Activated CD8-positive, alpha-beta T cell treated with anti-CD3 and anti-CD28 coated beads, Interleukin-2, amount 10 ng/mL, durations not matched to agents 7 days and 5 days (primary cell): ENCODE results near the gene TEX53. TPM values are rescaled to one million over a fixed set of nuclear protein-coding genes. Genes with fewer than 3 reads are reported as not detected.
A peak's percentile ranks its signal among the peaks of the same experiment; 100 is the strongest.

Source experiments
- ATAC-seq: fragments of 150-1000 bp; cut with Tn5 transposase; one replicate; pipeline ENCODE4 v1.10.0; 2021; ENCODE audit warnings: moderate library complexity
- CTCF ChIA-PET: fragments of 350-600 bp; sonication (Branson Sonifier 250); formaldehyde crosslinking; loops from one replicate; lab custom pipeline; 2021; ENCODE audit warnings: antibody characterized with exemption; lab: Charles Lee
- POLR2A ChIA-PET: fragments of 350-600 bp; sonication (Branson Sonifier 250); formaldehyde crosslinking; loops from one replicate; lab custom pipeline; 2021; ENCODE audit warnings: antibody characterized with exemption; lab: Charles Lee
- DNase-seq: peaks from one replicate; pipeline ENCODE4 v3.0.0-alpha.2; 2020
- H3K27ac Mint-ChIP-seq: one replicate; pipeline ENCODE4 v1.8.0; 2021; ENCODE audit warnings: mild to moderate bottlenecking, mixed read lengths
- H3K27me3 Mint-ChIP-seq: one replicate; pipeline ENCODE4 v1.8.0; 2021; ENCODE audit warnings: low read depth, mixed read lengths
- H3K36me3 Mint-ChIP-seq: one replicate; pipeline ENCODE4 v1.8.0; 2021; ENCODE audit warnings: low read depth, mixed read lengths
- H3K4me1 Mint-ChIP-seq: one replicate; pipeline ENCODE4 v1.8.0; 2021; ENCODE audit warnings: low read depth, mixed read lengths
- H3K4me3 Mint-ChIP-seq: one replicate; pipeline ENCODE4 v1.8.0; 2021; ENCODE audit warnings: mild to moderate bottlenecking, mixed read lengths
- H3K9me3 Mint-ChIP-seq: one replicate; pipeline ENCODE4 v1.8.0; 2022; ENCODE audit warnings: mixed read lengths; ENCODE audit not compliant: insufficient read depth
- total RNA-seq, 2 experiments: library from RNA; stranded (reverse); gene quantifications; one replicate each; pipeline ENCODE4 v1.2.3, GENCODE V29; 2021

The TEX53 gene
- total RNA-seq, 2 experiments from 2014 or later = not detected

GRCh38 chr9:114641967-114642366, 15.6 kb downstream of the TEX53 start:
- ATAC-seq (no peak), DNase-seq (no peak)
- Mint-ChIP-seq H3K4me1 (peaks cover 4% of the 10 kb centered on the region), H3K27me3 (no peaks in the 10 kb centered on the region), H3K4me3 (no peak overlapping the region), H3K27ac (no peak overlapping the region), H3K36me3 (peaks cover 71% of the 10 kb centered on the region), H3K9me3 (no peaks in the 10 kb centered on the region)
- POLR2A ChIA-PET = no interaction called here
- CTCF ChIA-PET = interaction anchor here (2.4 to 4.9 kb wide), 2 partner anchors 11 to 50 kb away, joined by 10 to 33 read pairs; no protein-coding TSS in a partner anchor

GRCh38 chr9:114638404-114638803, 19.2 kb downstream of the TEX53 start:
- no peak overlapping the region for H3K27ac Mint-ChIP-seq
- ChIA-PET CTCF (interaction anchor here (1.0 to 4.9 kb wide), 4 partner anchors 10 to 233 kb away, joined by 3 to 33 read pairs (median 4); no protein-coding TSS in a partner anchor), POLR2A (no interaction called here)
- H3K9me3 Mint-ChIP-seq = no peaks in the 10 kb centered on the region
- peaks cover 59% of the 10 kb centered on the region for H3K36me3 Mint-ChIP-seq
- no peaks in the 10 kb centered on the region for H3K27me3 Mint-ChIP-seq
- DNase-seq (no peak), ATAC-seq (no peak)
- peaks cover 4% of the 10 kb centered on the region for H3K4me1 Mint-ChIP-seq
- H3K4me3 Mint-ChIP-seq = no peak overlapping the region

- Mint-ChIP-seq H3K9me3 (no peaks in the 10 kb centered on the region), H3K27me3 (no peaks in the 10 kb centered on the region), H3K4me3 (no peak overlapping the region), H3K4me1 (no peaks in the 10 kb centered on the region), H3K27ac (no peak overlapping the region), H3K36me3 (peaks cover 55% of the 10 kb centered on the region)
- no peak for DNase-seq
- ChIA-PET POLR2A (no interaction called here), CTCF (no interaction called here)
- no peak for ATAC-seq
Measured at GRCh38 chr9:114634387-114634786, 23.2 kb downstream of the TEX53 start.

- POLR2A ChIA-PET = interaction anchor here (0.7 kb wide), 1 partner anchor 10 kb away, joined by 3 read pairs; no protein-coding TSS in a partner anchor
- H3K9me3 Mint-ChIP-seq = no peaks in the 10 kb centered on the region
- ATAC-seq (no peak), DNase-seq (no peak)
- no peak overlapping the region for H3K4me3 Mint-ChIP-seq
- no peaks in the 10 kb centered on the region for H3K4me1 Mint-ChIP-seq
- peaks cover 54% of the 10 kb centered on the region for H3K36me3 Mint-ChIP-seq
- H3K27me3 Mint-ChIP-seq = no peaks in the 10 kb centered on the region
- CTCF ChIA-PET = no interaction called here
- no peak overlapping the region for H3K27ac Mint-ChIP-seq
Measured at GRCh38 chr9:114633438-114634089, 24.0 kb downstream of the TEX53 start.

GRCh38 chr9:114631166-114631565, 26.4 kb downstream of the TEX53 start:
- no peaks in the 10 kb centered on the region for H3K9me3 Mint-ChIP-seq
- ChIA-PET CTCF (no interaction called here), POLR2A (no interaction called here)
- ATAC-seq = no peak
- no peaks in the 10 kb centered on the region for H3K27me3 Mint-ChIP-seq
- no peaks in the 10 kb centered on the region for H3K4me1 Mint-ChIP-seq
- DNase-seq = no peak
- H3K36me3 Mint-ChIP-seq = peaks cover 57% of the 10 kb centered on the region
- no peak overlapping the region for H3K27ac Mint-ChIP-seq
- H3K4me3 Mint-ChIP-seq = no peak overlapping the region

GRCh38 chr9:114629563-114630090, 28.0 kb downstream of the TEX53 start:
- no peaks in the 10 kb centered on the region for H3K9me3 Mint-ChIP-seq
- no peaks in the 10 kb centered on the region for H3K27me3 Mint-ChIP-seq
- peaks cover 55% of the 10 kb centered on the region for H3K36me3 Mint-ChIP-seq
- CTCF ChIA-PET = interaction anchor here (0.6 to 3.3 kb wide), 4 partner anchors 24 to 224 kb away, joined by 3 to 15 read pairs (median 4); no protein-coding TSS in a partner anchor
- H3K4me1 Mint-ChIP-seq = no peaks in the 10 kb centered on the region
- ATAC-seq (no peak), DNase-seq (no peak)
- peak overlapping the region; percentile 43 for H3K27ac Mint-ChIP-seq
- H3K4me3 Mint-ChIP-seq = no peak overlapping the region
- POLR2A ChIA-PET = no interaction called here

- no peak for ATAC-seq
- Mint-ChIP-seq H3K9me3 (no peaks in the 10 kb centered on the region), H3K36me3 (peaks cover 53% of the 10 kb centered on the region), H3K27ac (no peak overlapping the region), H3K27me3 (no peaks in the 10 kb centered on the region), H3K4me1 (no peaks in the 10 kb centered on the region), H3K4me3 (no peak overlapping the region)
- CTCF ChIA-PET = interaction anchor here (0.7 to 3.3 kb wide), 2 partner anchors 26 to 222 kb away, joined by 3 to 15 read pairs; no protein-coding TSS in a partner anchor
- DNase-seq = no peak
- POLR2A ChIA-PET = no interaction called here
Measured at GRCh38 chr9:114627553-114627952, 30.1 kb downstream of the TEX53 start.

- peaks cover 60% of the 10 kb centered on the region for H3K36me3 Mint-ChIP-seq
- H3K9me3 Mint-ChIP-seq = no peaks in the 10 kb centered on the region
- DNase-seq (no peak), ATAC-seq (no peak)
- no peak overlapping the region for H3K27ac Mint-ChIP-seq
- H3K4me1 Mint-ChIP-seq = no peaks in the 10 kb centered on the region
- no peak overlapping the region for H3K4me3 Mint-ChIP-seq
- ChIA-PET CTCF (interaction anchor here (4.8 kb wide), 1 partner anchor 27 kb away, joined by 17 read pairs; no protein-coding TSS in a partner anchor), POLR2A (interaction anchor here (0.5 kb wide), 1 partner anchor 329 kb away, joined by 3 read pairs; no protein-coding TSS in a partner anchor)
- no peaks in the 10 kb centered on the region for H3K27me3 Mint-ChIP-seq
Measured at GRCh38 chr9:114626415-114627020, 31.1 kb downstream of the TEX53 start.

GRCh38 chr9:114624677-114625076, 32.9 kb downstream of the TEX53 start:
- ChIA-PET CTCF (interaction anchor here (4.8 kb wide), 1 partner anchor 29 kb away, joined by 17 read pairs; no protein-coding TSS in a partner anchor), POLR2A (no interaction called here)
- no peak for DNase-seq
- no peak overlapping the region for H3K27ac Mint-ChIP-seq
- H3K27me3 Mint-ChIP-seq = no peaks in the 10 kb centered on the region
- no peaks in the 10 kb centered on the region for H3K9me3 Mint-ChIP-seq
- ATAC-seq = no peak
- H3K4me1 Mint-ChIP-seq = peaks cover 3% of the 10 kb centered on the region
- H3K36me3 Mint-ChIP-seq = peaks cover 62% of the 10 kb centered on the region
- no peak overlapping the region for H3K4me3 Mint-ChIP-seq

- ChIA-PET POLR2A (interaction anchor here (1.5 kb wide), 1 partner anchor 35 kb away, joined by 6 read pairs; the partner anchor contains the start of gene ATP6V1G1), CTCF (interaction anchor here (0.8 to 4.8 kb wide), 3 partner anchors 10 to 31 kb away, joined by 3 to 17 read pairs (median 3); no protein-coding TSS in a partner anchor)
- ATAC-seq = no peak
- no peak for DNase-seq
- H3K27me3 Mint-ChIP-seq = no peaks in the 10 kb centered on the region
- H3K9me3 Mint-ChIP-seq = no peaks in the 10 kb centered on the region
- H3K4me3 Mint-ChIP-seq = no peak overlapping the region
- H3K27ac Mint-ChIP-seq = peak overlapping the region; percentile 6
- peaks cover 62% of the 10 kb centered on the region for H3K36me3 Mint-ChIP-seq
- H3K4me1 Mint-ChIP-seq = peaks cover 15% of the 10 kb centered on the region
Measured at GRCh38 chr9:114621975-114622609, 35.5 kb downstream of the TEX53 start.

GRCh38 chr9:114621561-114621960, 36.0 kb downstream of the TEX53 start:
- ATAC-seq (no peak), DNase-seq (no peak)
- Mint-ChIP-seq H3K9me3 (no peaks in the 10 kb centered on the region), H3K4me3 (no peak overlapping the region), H3K27me3 (no peaks in the 10 kb centered on the region), H3K27ac (no peak overlapping the region), H3K4me1 (peaks cover 20% of the 10 kb centered on the region), H3K36me3 (peaks cover 60% of the 10 kb centered on the region)
- POLR2A ChIA-PET = interaction anchor here (1.5 kb wide), 1 partner anchor 34 kb away, joined by 6 read pairs; the partner anchor contains the start of gene ATP6V1G1
- CTCF ChIA-PET = interaction anchor here (0.8 to 1.0 kb wide), 2 partner anchors 9 to 31 kb away, joined by 3 read pairs; no protein-coding TSS in a partner anchor
